Measurements from ENCODE around the gene RBM45.
"Not testable (repeated sequence)": the region's sequence is repeated elsewhere in the genome, so short reads cannot be mapped to it uniquely, and the experiment has no call there.

Gene RBM45

GRCh38 chr2:178112202-178113152 is at the start of gene RBM45:
TSS of gene RBM45 (plus strand) at chr2:178112437. CDS start at chr2:178112547, 110 bp downstream.
- DNase-seq, result peak; percentile 21

- DNase-seq, result no peak
These were observed 45.9 kb upstream of the RBM45 start for GRCh38 chr2:178066324-178066723.

- peak; percentile 48 for DNase-seq
These were observed 45.2 kb upstream of the RBM45 start for GRCh38 chr2:178066890-178067669.

- no peak for DNase-seq
These were observed 43.3 kb upstream of the RBM45 start for GRCh38 chr2:178068823-178069454.

- no peak for DNase-seq
These were observed 42.7 kb upstream of the RBM45 start for GRCh38 chr2:178069551-178069950.

- no peak for DNase-seq
These were observed 41.4 kb upstream of the RBM45 start for GRCh38 chr2:178070824-178071223.

- no peak for DNase-seq
These were observed 40.2 kb upstream of the RBM45 start for GRCh38 chr2:178072000-178072382.

- DNase-seq, result peak; percentile 54
These were observed 39.6 kb upstream of the RBM45 start, which contains the start of gene PDE11A for GRCh38 chr2:178072383-178073301. TSS of gene PDE11A (minus strand) at chr2:178072777. CDS start at chr2:178072437, 340 bp downstream.

- DNase-seq, result no peak
These were observed 37.9 kb upstream of the RBM45 start for GRCh38 chr2:178074123-178075005.

- DNase-seq, result no peak
These were observed 37.3 kb upstream of the RBM45 start for GRCh38 chr2:178075006-178075326.

GRCh38 chr2:178076130-178076529 is 36.1 kb upstream of the RBM45 start:
- no peak for DNase-seq

GRCh38 chr2:178079279-178079678 is 33.0 kb upstream of the RBM45 start:
- DNase-seq, result not testable (repeated sequence)

GRCh38 chr2:178082408-178083045 is 29.7 kb upstream of the RBM45 start:
- DNase-seq, result no peak

- DNase-seq, result no peak
These were observed 28.0 kb upstream of the RBM45 start for GRCh38 chr2:178084273-178084672.

GRCh38 chr2:178088774-178089270 is 23.4 kb upstream of the RBM45 start:
- no peak for DNase-seq

GRCh38 chr2:178093471-178093870 is 18.8 kb upstream of the RBM45 start:
- no peak for DNase-seq

- no peak for DNase-seq
These were observed 10.7 kb upstream of the RBM45 start for GRCh38 chr2:178101321-178102079.

- no peak for DNase-seq
These were observed 6.7 kb upstream of the RBM45 start for GRCh38 chr2:178105566-178105965.

- DNase-seq, result no peak
These were observed 6.2 kb upstream of the RBM45 start for GRCh38 chr2:178106053-178106452.

- DNase-seq, result no peak
These were observed 4.1 kb upstream of the RBM45 start for GRCh38 chr2:178108176-178108575.

All from NCI-H187 treated with DMSO at 0.1 percent for 48 hours (cell line).